Endothelial cell of umbilical vein (primary cell): ENCODE measurements around the gene HOXA3. TPM values are rescaled to one million over a fixed set of nuclear protein-coding genes. Genes with fewer than 3 reads are reported as not detected.

Source experiments
- BruUV-seq: library from RNA; stranded (reverse); fragments of 400-500 nt; replicated peaks from 2 replicates; lab custom pipeline; 2021; lab: Mats Ljungman, UMichigan
- CTCF ChIA-PET: fragments of 300-600, 350-600 bp; sonication (Branson Sonifier 250); formaldehyde crosslinking; loops from one replicate; lab custom pipeline; 2021; ENCODE audit warnings: antibody characterized with exemption, inconsistent platforms; lab: Charles Lee
- POLR2A ChIA-PET: fragments of 300-600, 350-600 bp; sonication (Branson Sonifier 250); formaldehyde crosslinking; loops from one replicate; lab custom pipeline; 2021; ENCODE audit warnings: antibody characterized with exemption, inconsistent platforms; lab: Charles Lee
- DNase-seq: peaks from one replicate; pipeline ENCODE4 v3.0.0-alpha.2; 2011; ENCODE audit warnings: low read depth, low spot score
- FAIRE-seq: peaks from 2 replicates; lab custom pipeline; 2011; peaks lifted over from hg19 to GRCh38; lab: Jason Lieb, UNC
- H2AFZ ChIP-seq: 2 replicates; pipeline ENCODE4 v1.6.0; 2012; ENCODE audit warnings: low read depth, low read length, control low read depth, inconsistent platforms
- H3K27ac ChIP-seq: 2 replicates; pipeline ENCODE4 v1.5.1; 2011; ENCODE audit warnings: low read depth, mild to moderate bottlenecking, control low read depth, low read length, moderate library complexity; ENCODE audit not compliant: insufficient read depth
- H3K27me3 ChIP-seq, 2 experiments: 2 replicates each; pipeline versions ENCODE4 v1.6.0 to v1.6.1; 2011; ENCODE audit warnings: low read length in 2 of 2, mixed read lengths in 1 of 2; ENCODE audit not compliant: control insufficient read depth in 2 of 2, insufficient read depth in 2 of 2
- H3K36me3 ChIP-seq, 2 experiments: 2 replicates in 1 of 2; 3 replicates in 1 of 2; pipeline ENCODE4 v1.5.1; 2011; ENCODE audit warnings: low read length in 2 of 2, mild to moderate bottlenecking in 1 of 2, moderate library complexity in 1 of 2; ENCODE audit not compliant: control insufficient read depth in 2 of 2, insufficient read depth in 2 of 2; ENCODE audit errors: extremely low read depth in 1 of 2
- H3K4me1 ChIP-seq: 3 replicates; pipeline ENCODE4 v1.5.1; 2011; ENCODE audit warnings: mild to moderate bottlenecking, low read length; ENCODE audit not compliant: control insufficient read depth, insufficient read depth; ENCODE audit errors: extremely low read depth
- H3K4me2 ChIP-seq: 2 replicates; pipeline ENCODE4 v1.6.1; 2011; ENCODE audit warnings: low read length, control low read depth, mixed read lengths; ENCODE audit not compliant: insufficient read depth
- H3K4me3 ChIP-seq, 3 experiments: fragments of 200-600 bp in 1 of 3; sonication (generic), shearing (Covaris generic) in 1 of 3; replicated peaks in 1 of 3; 2 replicates each; pipeline ENCODE4 v1.5.1; 2011 to 2016; ENCODE audit warnings: control low read depth in 3 of 3, low read length in 3 of 3, mild to moderate bottlenecking in 2 of 3, inconsistent platforms in 1 of 3, low read depth in 1 of 3, moderate library complexity in 1 of 3; ENCODE audit not compliant: insufficient read depth in 1 of 3
- H3K79me2 ChIP-seq: 2 replicates; pipeline ENCODE4 v1.6.0; 2012; ENCODE audit warnings: low read length, inconsistent platforms; ENCODE audit not compliant: control insufficient read depth, insufficient read depth
- H3K9ac ChIP-seq: replicated peaks from 2 replicates; pipeline ENCODE3; 2011; ENCODE audit warnings: low read length, control low read depth; ENCODE audit not compliant: insufficient read depth; ENCODE audit errors: extremely low read depth
- H3K9me1 ChIP-seq: replicated peaks from 3 replicates; pipeline ENCODE4 v1.6.0; 2011; ENCODE audit warnings: mild to moderate bottlenecking, low read length; ENCODE audit not compliant: control insufficient read depth, insufficient read depth; ENCODE audit errors: extremely low read depth
- H3K9me3 ChIP-seq: replicated peaks from 2 replicates; pipeline ENCODE4 v1.5.1; 2012; ENCODE audit warnings: low read length, inconsistent platforms; ENCODE audit not compliant: control insufficient read depth, insufficient read depth
- H4K20me1 ChIP-seq: replicated peaks from 2 replicates; pipeline ENCODE3; 2011; ENCODE audit warnings: mild to moderate bottlenecking, low read length; ENCODE audit not compliant: control insufficient read depth, insufficient read depth; ENCODE audit errors: extremely low read depth
- CTCF ChIP-seq, 2 donors: IDR thresholded peaks; 1 replicate in 1 of 2; 2 replicates in 1 of 2; pipeline ENCODE4 v1.5.1; 2011; ENCODE audit warnings: low read length in 2 of 2, mild to moderate bottlenecking in 2 of 2, moderate library complexity in 2 of 2, control low read depth in 1 of 2, inconsistent platforms in 1 of 2, low read depth in 1 of 2; ENCODE audit not compliant: insufficient read depth in 1 of 2; ENCODE audit errors: extremely low read depth in 1 of 2
- EZH2 ChIP-seq: IDR thresholded peaks from 2 replicates; pipeline ENCODE4 v1.6.1; 2012; ENCODE audit warnings: borderline replicate concordance, low read depth, mild to moderate bottlenecking, moderate library complexity, low read length, inconsistent platforms; ENCODE audit not compliant: severe bottlenecking
- FOS ChIP-seq: IDR thresholded peaks from 2 replicates; pipeline ENCODE4 v1.6.1; 2011; ENCODE audit warnings: mild to moderate bottlenecking, low read length, moderate library complexity, borderline replicate concordance; ENCODE audit not compliant: insufficient read depth
- GATA2 ChIP-seq: IDR thresholded peaks from 2 replicates; pipeline ENCODE4 v1.7.0; 2011; ENCODE audit warnings: low read depth, mild to moderate bottlenecking, moderate library complexity, mixed read lengths, low read length; ENCODE audit not compliant: insufficient read length, insufficient read depth
- JUN ChIP-seq: IDR thresholded peaks from 2 replicates; pipeline ENCODE4 v1.6.1; 2011; ENCODE audit warnings: borderline replicate concordance, low read depth; ENCODE audit not compliant: insufficient read length, insufficient read depth
- MYC ChIP-seq: IDR thresholded peaks from one replicate; pipeline ENCODE4 v1.6.1; 2011; ENCODE audit warnings: mild to moderate bottlenecking, low read depth, low read length
- POLR2A ChIP-seq: IDR thresholded peaks from 2 replicates; pipeline ENCODE4 v1.6.1; 2012; ENCODE audit warnings: low read depth, mild to moderate bottlenecking, control low read depth, low read length
- POLR2AphosphoS5 ChIP-seq: IDR thresholded peaks from 2 replicates; pipeline ENCODE4 v1.6.1; 2012; ENCODE audit warnings: low read depth, mild to moderate bottlenecking, control low read depth, low read length, moderate library complexity; ENCODE audit not compliant: insufficient read depth
- dilution Hi-C: fragments of 300-500 bp; cut with MboI; formaldehyde crosslinking; loops from one replicate; pipeline ENCODE4 v1.15.0; 2019; ENCODE audit warnings: low sequenced_read_pairs; ENCODE audit not compliant: extremely low pct_ligation_motif_present
- intact Hi-C: fragments of 100-400 bp; cut with micrococcal nuclease; formaldehyde crosslinking; loops from one replicate; pipeline ENCODE4 v1.10.0; 2022
- polyA plus RNA-seq, 4 experiments: library from polyadenylated mRNA; depleted of rRNA in 3 of 4; stranded (reverse) in 3 of 4; unstranded in 1 of 4; fragments of >200 nt; gene quantifications; 2 replicates each; pipeline versions ENCODE4 v1.2.1 to v1.2.3, GENCODE V29; 2011 to 2012; ENCODE audit warnings: missing spikeins in 1 of 4
- total RNA-seq: library from RNA; stranded (reverse); gene quantifications from 2 replicates; pipeline ENCODE4 v1.2.3, GENCODE V29; 2021
- TF ChIP-seq, protein P1 (sequence below): IDR thresholded peaks from 2 replicates; pipeline ENCODE4 v1.6.1; 2011; ENCODE audit not compliant: insufficient read depth, insufficient read length

Gene HOXA3
- total and polyA plus RNA-seq, 2 donors (not counting 3 experiments of a cell fraction or from before 2014, with no cell fraction given): 4.7 to 14.0 TPM

GRCh38 chr7:27194002-27194352 lies 41.6 kb upstream of the HOXA3 start:
- FAIRE-seq (no peak), DNase-seq (no peak)
- CTCF ChIA-PET: interaction anchor here (1.1 to 2.8 kb wide), 6 partner anchors 17 to 900 kb away, joined by 3 to 31 read pairs (median 4); no protein-coding TSS in a partner anchor
- no peak overlapping the region for H3K27ac ChIP-seq
- H3K9me1 ChIP-seq: no peaks in the 10 kb centered on the region
- H3K36me3 ChIP-seq: no peaks in the 10 kb centered on the region
- no peak overlapping the region for H3K4me2 ChIP-seq
- H2AFZ ChIP-seq: no peak overlapping the region
- dilution Hi-C loops (no loop called here), intact Hi-C loops (no loop called here)
- no peaks in the 10 kb centered on the region for H3K9me3 ChIP-seq
- no peak overlapping the region for H3K9ac ChIP-seq
- H3K4me3 ChIP-seq: no peak overlapping the region
- H4K20me1 ChIP-seq: no peaks in the 10 kb centered on the region
- no peaks in the 10 kb centered on the region for H3K79me2 ChIP-seq
- peaks cover 41 to 60% of the 10 kb centered on the region in 2 experiments for H3K27me3 ChIP-seq
- no TSS peak for BruUV-seq
- TF ChIP-seq, protein P1, sequence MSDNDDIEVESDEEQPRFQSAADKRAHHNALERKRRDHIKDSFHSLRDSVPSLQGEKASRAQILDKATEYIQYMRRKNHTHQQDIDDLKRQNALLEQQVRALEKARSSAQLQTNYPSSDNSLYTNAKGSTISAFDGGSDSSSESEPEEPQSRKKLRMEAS: no peak
- TF ChIP-seq GATA2 (no peak), FOS (no peak), EZH2 (no peak), CTCF (IDR thresholded peaks at IDR 0.05; ENCODE audit: extremely low read depth in 1 of 2, insufficient read depth in 1 of 2, low read depth in 1 of 2, low read length in 2 of 2) (no peak), POLR2A (no peak), MYC (no peak), POLR2AphosphoS5 (no peak), JUN (no peak)
- H3K4me1 ChIP-seq: peaks cover 17% of the 10 kb centered on the region
- POLR2A ChIA-PET: no interaction called here
